Transverse colon (tissue), 3 donors: Measurements from ENCODE around the gene RNPEPL1.

Source experiments
- CTCF ChIP-seq, 5 experiments: fragments of 200-600 bp in 3 of 5; fragments of 450-650 bp in 2 of 5; sonication (generic) in 3 of 5; IDR thresholded peaks; 1 replicate in 2 of 5; 2 replicates in 3 of 5; pipeline ENCODE4 v1.5.1; 2016 to 2017; ENCODE audit warnings: antibody characterized with exemption in 5 of 5, inconsistent platforms in 3 of 5, mild to moderate bottlenecking in 2 of 5, moderate library complexity in 1 of 5
- POLR2A ChIP-seq: fragments of 450-650 bp; IDR thresholded peaks from one replicate; pipeline ENCODE4 v1.6.1; 2016; ENCODE audit warnings: antibody characterized with exemption, mild to moderate bottlenecking, moderate library complexity

GRCh38 chr2:240566203-240567136 is 1.8 kb upstream of the RNPEPL1 start:
- peak; percentile 70 for TF ChIP-seq POLR2A
- peak; percentile 85 to 96 (median 95) for TF ChIP-seq CTCF (IDR thresholded peaks at IDR 0.05)
